IMR-90 (cell line): ENCODE measurements around the gene SLC6A13. TPM values are rescaled to one million over a fixed set of nuclear protein-coding genes. Genes with fewer than 3 reads are reported as not detected.

Source experiments
- ATAC-seq: fragments of 200-7000 bp; cut with Tn5 transposase; 2 replicates; pipeline ENCODE4 v1.9.1; 2020; ENCODE audit warnings: low read depth, mild to moderate bottlenecking, moderate library complexity
- BruUV-seq: library from RNA; stranded (reverse); fragments of 400-500 nt; replicated peaks from 2 replicates; lab custom pipeline; 2021; lab: Mats Ljungman, UMichigan
- CTCF ChIA-PET: fragments of 300-600 bp; formaldehyde crosslinking; extraction: SDS; loops from one replicate; lab custom pipeline; 2021; ENCODE audit warnings: antibody characterized with exemption; lab: Yijun Ruan, JAX
- POLR2A ChIA-PET: fragments of 300-600 bp; sonication (Branson Sonifier 250); formaldehyde crosslinking; loops from one replicate; lab custom pipeline; 2022; ENCODE audit warnings: antibody characterized with exemption; ENCODE audit not compliant: unreplicated experiment; lab: Charles Lee
- DNase-seq: peaks from one replicate; pipeline ENCODE4 v3.0.0; 2013
- H2AFZ ChIP-seq: replicated peaks from 2 replicates; pipeline ENCODE3; 2013; ENCODE audit warnings: low read length, mild to moderate bottlenecking; ENCODE audit not compliant: poor library complexity
- H2AK5ac ChIP-seq: 2 replicates; pipeline ENCODE4 v1.6.1; 2013; ENCODE audit warnings: low read depth, low read length, inconsistent platforms
- H2AK9ac ChIP-seq: replicated peaks from 2 replicates; pipeline ENCODE3; 2013; ENCODE audit warnings: mild to moderate bottlenecking, low read depth, low read length, moderate library complexity; ENCODE audit not compliant: poor library complexity
- H2BK120ac ChIP-seq: 2 replicates; pipeline ENCODE4 v1.6.1; 2013; ENCODE audit warnings: low read depth, low read length, inconsistent platforms
- H2BK15ac ChIP-seq: 3 replicates; pipeline ENCODE4 v1.6.1; 2013; ENCODE audit warnings: low read depth, low read length, inconsistent platforms
- H2BK20ac ChIP-seq: 2 replicates; pipeline ENCODE4 v1.6.1; 2013; ENCODE audit warnings: low read depth, mild to moderate bottlenecking, inconsistent platforms, low read length, moderate library complexity
- H2BK5ac ChIP-seq: 2 replicates; pipeline ENCODE4 v1.6.1; 2013; ENCODE audit warnings: mild to moderate bottlenecking, low read depth, low read length, inconsistent platforms; ENCODE audit not compliant: poor library complexity, severe bottlenecking
- H3K14ac ChIP-seq: replicated peaks from 2 replicates; pipeline ENCODE4 v1.6.1; 2013; ENCODE audit warnings: low read depth, low read length, inconsistent platforms
- H3K18ac ChIP-seq: 2 replicates; pipeline ENCODE4 v1.6.1; 2013; ENCODE audit warnings: low read depth, low read length, control low read depth
- H3K23ac ChIP-seq: 2 replicates; pipeline ENCODE4 v1.6.1; 2013; ENCODE audit warnings: low read depth, low read length, inconsistent platforms
- H3K27ac ChIP-seq: 2 replicates; pipeline ENCODE4 v1.5.1; 2013; ENCODE audit warnings: mild to moderate bottlenecking, control low read depth, low read length; ENCODE audit not compliant: insufficient read depth
- H3K27me3 ChIP-seq: 2 replicates; pipeline ENCODE4 v1.6.1; 2013; ENCODE audit warnings: low read length; ENCODE audit not compliant: control insufficient read depth, insufficient read depth
- H3K36me3 ChIP-seq: 2 replicates; pipeline ENCODE4 v1.6.1; 2013; ENCODE audit warnings: low read length, mixed read lengths; ENCODE audit not compliant: control insufficient read depth, insufficient read depth
- H3K4ac ChIP-seq: 2 replicates; pipeline ENCODE4 v1.6.1; 2013; ENCODE audit warnings: low read depth, low read length, inconsistent platforms
- H3K4me1 ChIP-seq: 2 replicates; pipeline ENCODE4 v1.6.1; 2013; ENCODE audit warnings: low read length, mixed read lengths; ENCODE audit not compliant: control insufficient read depth, insufficient read depth
- H3K4me2 ChIP-seq: 2 replicates; pipeline ENCODE4 v1.6.1; 2013; ENCODE audit warnings: low read depth, mild to moderate bottlenecking, control low read depth, low read length, moderate library complexity
- H3K4me3 ChIP-seq: 2 replicates; pipeline ENCODE4 v1.5.1; 2013; ENCODE audit warnings: low read depth, mild to moderate bottlenecking, control low read depth, low read length, moderate library complexity; ENCODE audit not compliant: insufficient read depth
- H3K56ac ChIP-seq: 2 replicates; pipeline ENCODE4 v1.6.1; 2013; ENCODE audit warnings: low read length, inconsistent platforms; ENCODE audit not compliant: insufficient read depth; ENCODE audit errors: extremely low read depth
- H3K79me1 ChIP-seq, 2 experiments: 2 replicates each; pipeline ENCODE4 v1.6.1; 2013; ENCODE audit warnings: low read length in 2 of 2, inconsistent platforms in 1 of 2, low read depth in 1 of 2
- H3K9ac ChIP-seq: 2 replicates; pipeline ENCODE4 v1.6.1; 2013; ENCODE audit warnings: low read depth, low read length, control low read depth
- H3K9me1 ChIP-seq: 2 replicates; pipeline ENCODE4 v1.6.1; 2013; ENCODE audit warnings: low read length, inconsistent platforms; ENCODE audit not compliant: insufficient read depth
- H3K9me3 ChIP-seq: 2 replicates; pipeline ENCODE4 v1.6.1; 2013; ENCODE audit warnings: low read length; ENCODE audit not compliant: control insufficient read depth, insufficient read depth
- H4K20me1 ChIP-seq: 2 replicates; pipeline ENCODE4 v1.6.1; 2013; ENCODE audit warnings: low read length, inconsistent platforms; ENCODE audit not compliant: insufficient read depth
- H4K5ac ChIP-seq: 2 replicates; pipeline ENCODE4 v1.6.1; 2013; ENCODE audit warnings: mild to moderate bottlenecking, low read depth, low read length, control low read depth
- H4K8ac ChIP-seq, 2 experiments: 2 replicates each; pipeline ENCODE4 v1.6.1; 2013; ENCODE audit warnings: low read depth in 2 of 2, low read length in 2 of 2, control low read depth in 1 of 2, inconsistent platforms in 1 of 2
- H4K91ac ChIP-seq: 2 replicates; pipeline ENCODE4 v1.6.1; 2013; ENCODE audit warnings: low read depth, low read length, inconsistent platforms; ENCODE audit not compliant: insufficient read depth
- BHLHE40 ChIP-seq: fragments of 150-350 bp; IDR thresholded peaks from 2 replicates; pipeline ENCODE4 v1.6.1; 2016; ENCODE audit warnings: mild to moderate bottlenecking, low read depth, low read length
- CEBPB ChIP-seq: IDR thresholded peaks from 2 replicates; pipeline ENCODE4 v1.6.1; 2012; ENCODE audit warnings: low read depth, low read length, improper control_type of control experiment
- CHD1 ChIP-seq: IDR thresholded peaks from 2 replicates; pipeline ENCODE4 v1.6.1; 2012; ENCODE audit warnings: low read depth, low read length, improper control_type of control experiment
- FOS ChIP-seq: fragments of 150-350 bp; IDR thresholded peaks from 2 replicates; pipeline ENCODE4 v1.6.1; 2016; ENCODE audit warnings: low read depth, low read length
- MAFK ChIP-seq: IDR thresholded peaks from 2 replicates; pipeline ENCODE4 v1.6.1; 2012; ENCODE audit warnings: low read depth, low read length, improper control_type of control experiment
- MAZ ChIP-seq: IDR thresholded peaks from 2 replicates; pipeline ENCODE4 v1.6.1; 2012; ENCODE audit warnings: low read depth, mild to moderate bottlenecking, low read length, improper control_type of control experiment, moderate library complexity, borderline replicate concordance
- MXI1 ChIP-seq: IDR thresholded peaks from 2 replicates; pipeline ENCODE4 v1.6.1; 2012; ENCODE audit warnings: low read depth, mild to moderate bottlenecking, low read length, moderate library complexity, borderline replicate concordance
- NFE2L2 ChIP-seq: fragments of 150-350 bp; IDR thresholded peaks from 2 replicates; pipeline ENCODE4 v1.6.1; 2016; ENCODE audit warnings: low read depth, mild to moderate bottlenecking, low read length
- POLR2A ChIP-seq: IDR thresholded peaks from 2 replicates; pipeline ENCODE4 v1.6.1; 2012; ENCODE audit warnings: mild to moderate bottlenecking, low read depth, low read length
- RAD21 ChIP-seq: IDR thresholded peaks from 2 replicates; pipeline ENCODE4 v1.6.1; 2012; ENCODE audit warnings: low read length, improper control_type of control experiment
- RCOR1 ChIP-seq: IDR thresholded peaks from 2 replicates; pipeline ENCODE4 v1.6.1; 2012; ENCODE audit warnings: mild to moderate bottlenecking, low read length, improper control_type of control experiment; ENCODE audit not compliant: insufficient replicate concordance
- RFX5 ChIP-seq: IDR thresholded peaks from 2 replicates; pipeline ENCODE4 v1.8.0; 2012; ENCODE audit warnings: low read depth, mild to moderate bottlenecking, low read length, moderate library complexity
- SMC3 ChIP-seq: fragments of 150-350 bp; IDR thresholded peaks from 2 replicates; pipeline ENCODE4 v1.6.1; 2016; ENCODE audit warnings: low read depth, mild to moderate bottlenecking, antibody characterized with exemption, low read length, moderate library complexity
- USF2 ChIP-seq: fragments of 150-350 bp; IDR thresholded peaks from 2 replicates; pipeline ENCODE4 v1.6.1; 2017; ENCODE audit warnings: mild to moderate bottlenecking, antibody characterized with exemption, low read length, low read depth
- WGBS, 2 experiments: methylation state at CpG; one replicate each; pipeline versions ENCODE4 v1.1.5 to v1.1.7; 2013; ENCODE audit warnings: missing lambda C conversion rate in 2 of 2; ENCODE audit not compliant: insufficient read length in 1 of 2; ENCODE audit errors: extremely low coverage in 2 of 2; 5-methylcytosine and 5-hydroxymethylcytosine counted together
- dilution Hi-C: fragments of 300-500 bp; cut with HindIII; formaldehyde crosslinking; loops from one replicate; pipeline ENCODE4 v1.14.3; 2018; ENCODE audit warnings: low sequenced_read_pairs; ENCODE audit not compliant: unreplicated experiment
- in situ Hi-C: fragments of 300-500 bp; cut with MboI; formaldehyde crosslinking; loops from 3 replicates; pipeline ENCODE4 v1.14.3; 2019; ENCODE audit warnings: low sequenced_read_pairs, inconsistent platforms, mixed read lengths
- intact Hi-C: fragments of 100-400 bp; cut with micrococcal nuclease; formaldehyde crosslinking; loops from 2 replicates; pipeline ENCODE4 v1.10.0; 2022
- polyA plus RNA-seq, 3 experiments: library from polyadenylated mRNA; depleted of rRNA; stranded (reverse); fragments of >200 nt; gene quantifications; 2 replicates each; pipeline ENCODE4 v1.2.3, GENCODE V29; 2012; ENCODE audit warnings: low replicate concordance in 1 of 3
- total RNA-seq: library from RNA; depleted of rRNA; stranded (reverse); fragments of >200 nt; gene quantifications from 2 replicates; pipeline ENCODE4 v1.2.3, GENCODE V29; 2012
- TF ChIP-seq, protein P1 (sequence below): fragments of 150-350 bp; IDR thresholded peaks from 2 replicates; pipeline ENCODE4 v1.6.1; 2016; ENCODE audit warnings: low read depth, mild to moderate bottlenecking, low read length, moderate library complexity, borderline replicate concordance
- TF ChIP-seq, protein P2 (sequence below): conservative IDR thresholded peaks from 2 replicates; pipeline ENCODE4 v1.5.1; 2012; ENCODE audit warnings: mild to moderate bottlenecking, low read depth, low read length, improper control_type of control experiment

The SLC6A13 gene
- total and polyA plus RNA-seq, 2 of the 4 experiments (the other 2 are of a cell fraction), result under 0.01 to 0.10 TPM

DNA sequence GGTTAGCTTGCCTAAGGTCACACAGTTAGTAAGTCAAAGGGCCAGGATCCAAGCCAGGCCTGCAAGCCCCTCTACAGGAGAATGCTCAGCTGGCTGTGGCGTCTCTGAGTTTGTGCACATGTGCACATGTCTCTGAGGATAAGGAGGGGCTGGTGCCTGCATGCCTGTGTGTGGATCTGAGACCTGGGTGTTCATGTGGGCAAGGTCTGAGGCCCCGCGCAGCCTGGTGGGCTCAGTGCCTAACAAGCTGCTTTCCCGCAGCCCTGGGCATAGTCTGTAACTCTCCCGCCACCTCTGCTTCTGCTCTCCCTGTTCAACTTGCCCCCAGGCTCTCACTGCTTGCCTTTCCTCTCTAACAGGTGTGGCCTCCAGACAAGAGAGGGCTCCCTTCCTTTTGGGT, 44.4 kb downstream of the SLC6A13 start:
- Histone ChIP-seq H3K4me2 (no peak overlapping the region), H3K79me1 (no peaks in the 10 kb centered on the region), H3K4me1 (peaks cover 2% of the 10 kb centered on the region; the same call in 1 of the 2 replicates), H2BK120ac (no peak overlapping the region), H3K14ac (no peak overlapping the region), H2AFZ (peak overlapping the region; percentile 48), H3K27me3 (peaks cover 65% of the 10 kb centered on the region), H3K4ac (no peak overlapping the region), H2BK15ac (no peak overlapping the region), H3K9ac (no peak overlapping the region), H4K5ac (no peak overlapping the region), H4K8ac (no peak overlapping the region), H3K9me3 (no peaks in the 10 kb centered on the region), H3K36me3 (no peaks in the 10 kb centered on the region), H4K20me1 (no peaks in the 10 kb centered on the region; the same call in 1 of the 2 replicates), H3K23ac (no peak overlapping the region), H3K56ac (no peak overlapping the region), H2AK5ac (no peak overlapping the region), H3K9me1 (no peaks in the 10 kb centered on the region), H2BK20ac (no peak overlapping the region), H4K91ac (no peak overlapping the region), H3K18ac (no peak overlapping the region), H2AK9ac (no peak overlapping the region), H3K4me3 (no peak overlapping the region), H3K27ac (no peak overlapping the region), H2BK5ac (no peak overlapping the region)
- ChIA-PET POLR2A (no interaction called here), CTCF (no interaction called here)
- TF ChIP-seq MAZ, result no peak
- TF ChIP-seq RCOR1, result no peak
- no peak for TF ChIP-seq FOS
- no peak for TF ChIP-seq SMC3
- TF ChIP-seq, protein P1, sequence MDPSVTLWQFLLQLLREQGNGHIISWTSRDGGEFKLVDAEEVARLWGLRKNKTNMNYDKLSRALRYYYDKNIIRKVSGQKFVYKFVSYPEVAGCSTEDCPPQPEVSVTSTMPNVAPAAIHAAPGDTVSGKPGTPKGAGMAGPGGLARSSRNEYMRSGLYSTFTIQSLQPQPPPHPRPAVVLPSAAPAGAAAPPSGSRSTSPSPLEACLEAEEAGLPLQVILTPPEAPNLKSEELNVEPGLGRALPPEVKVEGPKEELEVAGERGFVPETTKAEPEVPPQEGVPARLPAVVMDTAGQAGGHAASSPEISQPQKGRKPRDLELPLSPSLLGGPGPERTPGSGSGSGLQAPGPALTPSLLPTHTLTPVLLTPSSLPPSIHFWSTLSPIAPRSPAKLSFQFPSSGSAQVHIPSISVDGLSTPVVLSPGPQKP, result no peak
- no peak for TF ChIP-seq MXI1
- TF ChIP-seq USF2, result no peak
- no peak for TF ChIP-seq RFX5
- no peak for TF ChIP-seq CEBPB
- TF ChIP-seq POLR2A, result no peak
- TF ChIP-seq, protein P2, sequence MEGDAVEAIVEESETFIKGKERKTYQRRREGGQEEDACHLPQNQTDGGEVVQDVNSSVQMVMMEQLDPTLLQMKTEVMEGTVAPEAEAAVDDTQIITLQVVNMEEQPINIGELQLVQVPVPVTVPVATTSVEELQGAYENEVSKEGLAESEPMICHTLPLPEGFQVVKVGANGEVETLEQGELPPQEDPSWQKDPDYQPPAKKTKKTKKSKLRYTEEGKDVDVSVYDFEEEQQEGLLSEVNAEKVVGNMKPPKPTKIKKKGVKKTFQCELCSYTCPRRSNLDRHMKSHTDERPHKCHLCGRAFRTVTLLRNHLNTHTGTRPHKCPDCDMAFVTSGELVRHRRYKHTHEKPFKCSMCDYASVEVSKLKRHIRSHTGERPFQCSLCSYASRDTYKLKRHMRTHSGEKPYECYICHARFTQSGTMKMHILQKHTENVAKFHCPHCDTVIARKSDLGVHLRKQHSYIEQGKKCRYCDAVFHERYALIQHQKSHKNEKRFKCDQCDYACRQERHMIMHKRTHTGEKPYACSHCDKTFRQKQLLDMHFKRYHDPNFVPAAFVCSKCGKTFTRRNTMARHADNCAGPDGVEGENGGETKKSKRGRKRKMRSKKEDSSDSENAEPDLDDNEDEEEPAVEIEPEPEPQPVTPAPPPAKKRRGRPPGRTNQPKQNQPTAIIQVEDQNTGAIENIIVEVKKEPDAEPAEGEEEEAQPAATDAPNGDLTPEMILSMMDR, result no peak
- TF ChIP-seq RAD21, result no peak
- no peak for TF ChIP-seq NFE2L2
- TF ChIP-seq CHD1, result no peak
- TF ChIP-seq MAFK, result no peak
- TF ChIP-seq BHLHE40, result no peak
- intact Hi-C loops (no loop called here), in situ Hi-C loops (no loop called here), dilution Hi-C loops (no loop called here)
- ATAC-seq (no peak), DNase-seq (no peak)
- 60% methylated on average over 1 of the region's 5 CpGs; no CpG with 5 or more reads in 1 of the 2 experiments for WGBS, 2 experiments
- BruUV-seq, result no TSS peak
